Measurements from ENCODE around the gene PLD5. TPM values are rescaled to one million over a fixed set of nuclear protein-coding genes. Genes with fewer than 3 reads are reported as not detected.

Gene PLD5
- total and polyA plus RNA-seq, 9 donors = 0.35 to 6.2 (median 1.1) TPM

DNA sequence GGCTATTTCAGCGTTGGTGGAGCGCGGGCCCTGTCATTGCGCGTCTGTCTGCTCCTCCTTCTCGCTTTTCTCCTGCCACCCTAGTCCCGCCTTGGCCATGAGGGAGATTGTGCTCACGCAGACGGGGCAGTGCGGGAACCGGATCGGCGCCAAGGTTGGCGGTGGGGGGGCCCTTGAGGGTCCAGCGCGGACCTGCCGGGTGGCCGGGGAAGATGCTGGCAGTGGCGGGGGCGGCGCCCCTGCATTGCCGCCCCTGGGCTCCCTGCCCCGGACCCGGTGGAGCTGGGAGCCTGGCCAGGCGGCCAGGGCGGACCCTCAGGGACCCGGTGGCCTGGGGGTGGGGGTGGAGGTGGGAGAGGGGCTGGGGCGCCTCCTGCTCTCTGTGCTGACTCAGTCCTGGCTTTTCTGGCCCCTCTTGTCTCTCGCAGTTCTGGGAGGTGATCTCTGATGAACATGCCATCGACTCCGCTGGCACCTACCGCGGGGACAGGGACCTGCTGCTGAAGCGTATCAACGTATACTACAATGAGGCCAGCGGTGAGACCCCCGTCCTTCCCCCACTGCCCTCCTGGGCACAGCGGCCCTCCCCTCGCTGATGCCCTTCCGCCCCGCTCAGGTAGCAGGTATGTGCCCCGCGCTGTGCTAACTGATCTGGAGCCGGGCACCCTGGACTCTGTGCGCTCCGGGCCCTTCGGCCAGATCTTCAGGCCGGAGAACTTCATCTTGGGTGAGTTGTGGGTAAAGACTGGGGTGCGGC, 467.3 kb downstream of the PLD5 start:
- H3K27ac ChIP-seq = no peak overlapping the region
- TF ChIP-seq POLR2A (IDR thresholded peaks at IDR 0.05) (no peak), EP300 (IDR thresholded peaks at IDR 0.05) (no peak)
- TF ChIP-seq, protein P1, sequence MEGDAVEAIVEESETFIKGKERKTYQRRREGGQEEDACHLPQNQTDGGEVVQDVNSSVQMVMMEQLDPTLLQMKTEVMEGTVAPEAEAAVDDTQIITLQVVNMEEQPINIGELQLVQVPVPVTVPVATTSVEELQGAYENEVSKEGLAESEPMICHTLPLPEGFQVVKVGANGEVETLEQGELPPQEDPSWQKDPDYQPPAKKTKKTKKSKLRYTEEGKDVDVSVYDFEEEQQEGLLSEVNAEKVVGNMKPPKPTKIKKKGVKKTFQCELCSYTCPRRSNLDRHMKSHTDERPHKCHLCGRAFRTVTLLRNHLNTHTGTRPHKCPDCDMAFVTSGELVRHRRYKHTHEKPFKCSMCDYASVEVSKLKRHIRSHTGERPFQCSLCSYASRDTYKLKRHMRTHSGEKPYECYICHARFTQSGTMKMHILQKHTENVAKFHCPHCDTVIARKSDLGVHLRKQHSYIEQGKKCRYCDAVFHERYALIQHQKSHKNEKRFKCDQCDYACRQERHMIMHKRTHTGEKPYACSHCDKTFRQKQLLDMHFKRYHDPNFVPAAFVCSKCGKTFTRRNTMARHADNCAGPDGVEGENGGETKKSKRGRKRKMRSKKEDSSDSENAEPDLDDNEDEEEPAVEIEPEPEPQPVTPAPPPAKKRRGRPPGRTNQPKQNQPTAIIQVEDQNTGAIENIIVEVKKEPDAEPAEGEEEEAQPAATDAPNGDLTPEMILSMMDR (IDR thresholded peaks at IDR 0.05) = no peak
- H3K9me3 ChIP-seq = no peaks in the 10 kb centered on the region
- no peak for DNase-seq
- no peaks in the 10 kb centered on the region for H3K36me3 ChIP-seq
- 89 to 94% (median 92%) methylated on average over 47 to 49 of the region's 49 CpGs for whole genome bisulfite sequencing, 3 donors
- intact Hi-C loops (cut with DNase I) = no loop called here
- no peaks in the 10 kb centered on the region for H3K4me1 ChIP-seq (ENCODE audit: insufficient read depth)
- H3K4me3 ChIP-seq = no peak overlapping the region
- no peaks in the 10 kb centered on the region for H3K27me3 ChIP-seq

DNA sequence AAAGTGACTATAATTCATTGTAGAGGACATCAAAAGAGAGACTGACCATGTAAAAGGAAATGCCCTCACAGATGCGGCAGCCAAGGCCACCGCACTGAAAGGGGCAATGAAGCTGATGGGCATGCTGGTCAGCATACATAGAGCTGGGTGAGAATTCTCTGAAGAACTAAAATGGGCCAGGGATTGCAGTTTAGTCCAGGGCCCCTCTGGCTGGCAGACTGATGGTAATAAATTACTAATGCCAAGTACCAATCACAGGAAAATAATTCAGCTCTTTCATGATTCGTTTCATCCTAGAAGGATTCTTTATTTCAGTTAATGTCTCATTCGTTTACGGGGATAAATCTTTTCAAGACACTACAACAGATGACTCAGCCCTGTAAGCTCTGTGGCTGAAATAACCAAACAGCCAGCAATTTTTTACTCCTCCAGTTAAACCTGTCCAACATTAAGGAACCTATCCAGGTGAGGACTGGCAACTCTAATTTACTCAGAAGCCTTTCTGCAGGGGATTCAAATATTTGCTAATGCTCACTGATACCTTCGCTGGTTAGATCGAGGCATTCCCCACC, 468.7 kb downstream of the PLD5 start:
- no peak for DNase-seq

DNA sequence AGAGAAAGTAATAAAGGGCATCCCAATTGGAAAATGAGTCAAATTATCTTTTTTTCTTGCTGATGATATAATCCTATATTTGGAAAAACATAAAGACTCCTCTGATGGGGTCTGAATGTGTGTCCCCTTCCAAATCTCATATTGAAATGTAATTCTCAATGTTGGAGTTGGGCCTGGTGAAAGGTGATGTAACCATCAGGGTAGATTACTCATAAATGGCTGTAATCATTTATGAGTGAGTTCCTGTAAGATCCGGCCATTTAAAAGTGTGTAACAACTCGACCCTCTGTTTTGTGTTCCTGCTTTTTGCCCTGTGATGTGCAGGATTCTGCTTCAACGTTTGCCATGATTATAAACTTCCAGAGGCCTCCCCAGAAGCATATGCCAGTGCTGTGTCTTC, 481.3 kb downstream of the PLD5 start:
- 50 to 56% (median 52%) methylated on average over 3 of the region's 3 CpGs for WGBS, 3 donors
- no peaks in the 10 kb centered on the region for H3K4me1 ChIP-seq (ENCODE audit: insufficient read depth)

More for the DNA sequence above, 468.7 kb downstream of the PLD5 start:
- H3K27me3 ChIP-seq = no peaks in the 10 kb centered on the region
- no peaks in the 10 kb centered on the region for H3K9me3 ChIP-seq
- no peaks in the 10 kb centered on the region for H3K36me3 ChIP-seq
- TF ChIP-seq POLR2A (IDR thresholded peaks at IDR 0.05) (no peak), EP300 (IDR thresholded peaks at IDR 0.05) (no peak)
- TF ChIP-seq, protein P1 (IDR thresholded peaks at IDR 0.05) = no peak
- H3K4me1 ChIP-seq (ENCODE audit: insufficient read depth) = no peaks in the 10 kb centered on the region
- no peak overlapping the region for H3K4me3 ChIP-seq
- WGBS, 3 donors = 26 to 30% (median 30%) methylated on average over 7 of the region's 7 CpGs
- intact Hi-C loops (cut with DNase I) = no loop called here
- H3K27ac ChIP-seq = no peak overlapping the region

DNA sequence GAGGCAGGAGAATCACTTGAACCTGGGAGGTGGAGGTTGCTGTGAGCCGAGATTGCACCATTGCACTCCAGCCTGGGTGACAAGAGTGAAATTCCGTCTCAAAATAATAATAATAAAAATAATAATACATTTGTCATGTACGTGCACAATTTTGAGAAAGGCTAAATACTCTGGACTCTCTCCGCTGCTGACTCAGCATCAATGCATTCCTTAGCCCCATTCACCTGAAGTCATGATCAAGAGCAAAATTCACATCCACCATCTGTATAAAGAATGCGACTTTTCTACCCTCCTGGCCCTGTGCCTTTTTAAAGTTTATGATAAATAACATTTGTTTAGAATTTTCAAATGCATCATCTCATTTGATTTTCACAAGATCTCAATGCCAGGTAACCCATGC, 490.1 kb downstream of the PLD5 start:
- TF ChIP-seq, protein P1 (IDR thresholded peaks at IDR 0.05) = no peak
- TF ChIP-seq POLR2A (IDR thresholded peaks at IDR 0.05) (no peak), EP300 (IDR thresholded peaks at IDR 0.05) (no peak)
- Histone ChIP-seq H3K4me3 (no peak overlapping the region), H3K36me3 (no peaks in the 10 kb centered on the region), H3K27me3 (no peaks in the 10 kb centered on the region), H3K9me3 (no peaks in the 10 kb centered on the region), H3K4me1 (ENCODE audit: insufficient read depth) (peaks cover 2% of the 10 kb centered on the region), H3K27ac (no peak overlapping the region)
- 89 to 92% (median 89%) methylated on average over 5 of the region's 5 CpGs for WGBS, 3 donors
- no peak for DNase-seq
- intact Hi-C loops (cut with DNase I) = no loop called here

More for the DNA sequence above, 481.3 kb downstream of the PLD5 start:
- TF ChIP-seq, protein P1 (IDR thresholded peaks at IDR 0.05) = no peak
- TF ChIP-seq POLR2A (IDR thresholded peaks at IDR 0.05) (no peak), EP300 (IDR thresholded peaks at IDR 0.05) (no peak)
- H3K9me3 ChIP-seq = peaks cover 0 to 6% of the 10 kb centered on the region in 2 donors
- H3K27me3 ChIP-seq = no peaks in the 10 kb centered on the region
- intact Hi-C loops (cut with DNase I) = no loop called here
- H3K4me3 ChIP-seq = no peak overlapping the region
- no peak overlapping the region for H3K27ac ChIP-seq
- no peak for DNase-seq
- no peaks in the 10 kb centered on the region for H3K36me3 ChIP-seq

Measured in ovary (tissue), 9 donors.